Measurements from ENCODE around the gene CXCR4.

DNA sequence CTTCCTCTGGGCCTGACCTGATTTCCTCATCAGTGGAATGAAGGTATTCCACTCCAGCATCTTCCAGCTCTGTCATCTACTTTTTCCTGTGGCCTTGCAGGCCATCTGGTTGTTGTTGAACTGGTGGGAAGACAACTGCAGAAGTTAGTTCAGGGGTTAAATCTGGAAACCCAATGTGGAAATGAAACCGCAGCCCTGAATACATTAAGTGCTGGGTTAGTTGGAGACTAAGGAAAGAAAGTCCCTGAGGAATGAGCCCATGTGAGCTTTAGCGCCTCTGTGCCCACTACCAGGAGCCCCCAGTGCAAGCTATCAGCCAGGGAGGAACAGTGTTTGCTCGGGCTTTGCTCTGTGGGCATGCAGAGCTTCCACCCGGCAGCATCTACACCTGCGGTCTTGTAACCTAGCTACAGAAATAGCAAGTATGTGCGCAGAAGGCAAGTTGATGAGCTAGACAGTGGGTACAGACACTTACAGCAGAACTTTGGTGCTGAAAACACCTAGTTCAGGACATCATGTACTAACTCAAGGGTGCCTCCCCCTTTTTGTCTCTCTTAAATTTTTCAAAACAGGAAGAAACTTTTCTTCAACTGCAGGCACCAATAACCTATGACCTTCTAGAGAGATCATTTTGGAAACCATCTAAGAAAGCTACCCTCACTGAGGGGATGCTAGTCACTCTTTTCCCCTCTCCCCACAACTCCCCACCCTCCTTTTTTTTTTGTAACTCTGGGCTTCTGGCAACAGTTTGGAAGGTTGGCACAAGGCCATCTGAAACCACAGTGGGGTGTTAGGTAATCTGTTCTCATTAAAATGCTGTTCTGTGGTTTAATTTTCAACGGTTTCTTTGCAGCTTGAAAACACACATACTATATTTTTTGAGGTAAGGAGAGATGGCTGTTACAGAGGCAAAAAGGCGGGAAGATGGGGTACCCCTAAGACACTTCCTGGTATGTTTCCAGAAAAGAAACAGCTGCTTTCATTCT lies 18.3 kb upstream of the CXCR4 start:
- TF ChIP-seq, protein P1, sequence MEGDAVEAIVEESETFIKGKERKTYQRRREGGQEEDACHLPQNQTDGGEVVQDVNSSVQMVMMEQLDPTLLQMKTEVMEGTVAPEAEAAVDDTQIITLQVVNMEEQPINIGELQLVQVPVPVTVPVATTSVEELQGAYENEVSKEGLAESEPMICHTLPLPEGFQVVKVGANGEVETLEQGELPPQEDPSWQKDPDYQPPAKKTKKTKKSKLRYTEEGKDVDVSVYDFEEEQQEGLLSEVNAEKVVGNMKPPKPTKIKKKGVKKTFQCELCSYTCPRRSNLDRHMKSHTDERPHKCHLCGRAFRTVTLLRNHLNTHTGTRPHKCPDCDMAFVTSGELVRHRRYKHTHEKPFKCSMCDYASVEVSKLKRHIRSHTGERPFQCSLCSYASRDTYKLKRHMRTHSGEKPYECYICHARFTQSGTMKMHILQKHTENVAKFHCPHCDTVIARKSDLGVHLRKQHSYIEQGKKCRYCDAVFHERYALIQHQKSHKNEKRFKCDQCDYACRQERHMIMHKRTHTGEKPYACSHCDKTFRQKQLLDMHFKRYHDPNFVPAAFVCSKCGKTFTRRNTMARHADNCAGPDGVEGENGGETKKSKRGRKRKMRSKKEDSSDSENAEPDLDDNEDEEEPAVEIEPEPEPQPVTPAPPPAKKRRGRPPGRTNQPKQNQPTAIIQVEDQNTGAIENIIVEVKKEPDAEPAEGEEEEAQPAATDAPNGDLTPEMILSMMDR (conservative IDR thresholded peaks at IDR 0.05), result no peak
- no peak for TF ChIP-seq EZH2 (IDR thresholded peaks at IDR 0.05; ENCODE audit: low read depth)

All from PC-9 (cell line).